ENCODE data around the gene AAR2.

The AAR2 gene

GRCh38 chr20:36218380-36219064 is 17.8 kb upstream of the AAR2 start:
- no peak for DNase-seq

DNA sequence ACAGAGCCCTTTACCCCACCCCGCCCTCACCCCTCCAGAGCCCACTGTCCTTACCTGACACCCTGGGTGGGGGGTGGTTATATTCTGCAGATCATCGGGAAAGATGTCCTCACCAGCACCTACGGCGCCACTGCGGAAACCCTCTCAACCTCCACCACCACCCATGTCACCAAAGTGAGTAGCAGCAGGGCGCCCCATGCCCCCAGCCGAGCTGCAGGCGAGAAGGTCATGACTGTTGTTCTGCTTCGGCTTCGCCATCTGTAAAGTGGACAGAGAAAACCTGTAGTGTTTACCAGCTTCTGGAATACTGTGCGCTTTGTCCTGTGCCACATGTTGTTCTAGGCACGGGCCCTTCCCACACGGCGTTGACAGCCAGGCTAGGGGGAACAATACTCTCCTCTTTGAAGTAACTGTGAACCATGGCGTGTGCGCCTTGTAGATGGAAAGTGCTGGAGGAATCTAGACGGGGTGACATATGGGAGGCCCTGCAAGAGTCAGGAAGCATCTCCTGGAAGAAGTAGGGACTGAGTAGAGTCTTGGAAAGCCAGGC is 16.5 kb upstream of the AAR2 start:
- no peak for DNase-seq

- DNase-seq, result no peak
These were observed 10.6 kb upstream of the AAR2 start for GRCh38 chr20:36225666-36226065.

DNA sequence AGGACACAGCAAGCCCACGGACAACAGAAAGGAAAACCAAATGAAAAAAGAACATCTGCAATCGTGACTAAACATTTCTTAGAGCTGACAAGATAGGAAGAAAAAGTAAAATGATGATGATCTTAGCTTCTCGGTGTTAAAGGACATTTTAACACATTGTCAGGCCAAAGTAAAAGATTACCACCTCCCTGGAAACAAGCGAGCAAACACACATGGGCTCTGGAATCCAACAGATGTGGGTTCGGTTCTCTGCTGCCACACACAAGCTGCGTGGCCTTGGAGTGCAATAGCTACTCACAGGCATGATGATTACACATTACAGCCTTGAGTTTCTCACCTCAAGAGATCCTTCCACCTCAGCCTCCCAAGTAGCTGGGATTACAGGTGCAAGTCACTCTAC is 7.5 kb upstream of the AAR2 start:
- DNase-seq, result no peak

DNA sequence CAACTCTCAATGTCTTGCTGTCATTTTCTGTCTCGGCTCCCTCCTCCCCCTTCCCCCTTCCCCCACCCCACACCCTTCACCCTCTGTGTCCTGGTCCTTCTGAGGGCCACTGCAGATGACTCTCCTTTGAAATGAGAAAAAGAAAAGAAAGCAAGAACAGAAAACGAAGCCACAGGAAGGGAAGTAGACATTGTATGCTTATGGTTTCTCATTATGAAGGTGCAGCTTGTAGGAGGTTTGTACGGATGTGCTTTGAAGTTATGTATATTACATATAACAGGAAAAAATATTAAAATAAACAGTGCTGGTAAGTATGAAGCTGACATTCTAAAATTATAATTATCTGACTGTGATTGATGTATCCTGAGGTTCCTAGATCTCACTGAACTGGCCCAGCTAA is 6.3 kb upstream of the AAR2 start:
- no peak for DNase-seq

- no peak for DNase-seq
These were observed 4.9 kb upstream of the AAR2 start for GRCh38 chr20:36231331-36231730.

GRCh38 chr20:36234771-36235320 is 1.4 kb upstream of the AAR2 start:
- no peak for DNase-seq

DNA sequence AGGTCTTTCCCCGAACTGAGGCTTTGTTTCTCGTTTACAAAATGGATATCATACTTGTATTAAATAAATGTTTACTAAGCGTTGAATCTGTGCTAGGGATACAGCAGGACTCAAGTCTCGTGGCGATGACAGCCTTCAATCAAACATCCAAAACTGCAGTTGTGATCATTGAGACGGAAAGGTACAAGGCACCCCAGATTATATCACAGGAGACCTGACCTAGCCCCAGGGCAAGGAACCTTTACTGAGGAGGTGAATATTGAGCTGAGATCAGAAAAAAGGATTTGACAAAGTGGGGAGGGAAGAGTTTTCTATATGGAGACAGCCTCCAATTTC is 476 bp downstream of the AAR2 start:
- DNase-seq, result no peak

DNA sequence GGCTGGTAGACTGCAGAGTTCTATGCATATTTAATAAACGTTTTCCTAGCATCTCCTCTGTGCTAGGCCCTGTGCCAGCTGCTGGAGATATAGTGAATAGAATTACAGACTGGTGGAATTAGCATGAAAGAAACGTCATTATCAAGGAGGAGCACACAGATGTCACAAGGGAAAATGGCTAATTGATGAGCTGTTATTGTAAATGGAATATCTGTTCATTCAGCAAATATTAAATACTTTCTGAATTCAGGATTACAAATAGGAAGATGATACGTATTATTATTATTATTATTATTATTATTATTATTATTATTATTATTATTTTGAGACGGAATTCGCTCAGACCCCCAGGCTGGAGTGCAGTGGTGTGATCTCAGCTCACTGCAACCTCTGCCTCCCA is 1.2 kb downstream of the AAR2 start:
- no peak for DNase-seq

DNA sequence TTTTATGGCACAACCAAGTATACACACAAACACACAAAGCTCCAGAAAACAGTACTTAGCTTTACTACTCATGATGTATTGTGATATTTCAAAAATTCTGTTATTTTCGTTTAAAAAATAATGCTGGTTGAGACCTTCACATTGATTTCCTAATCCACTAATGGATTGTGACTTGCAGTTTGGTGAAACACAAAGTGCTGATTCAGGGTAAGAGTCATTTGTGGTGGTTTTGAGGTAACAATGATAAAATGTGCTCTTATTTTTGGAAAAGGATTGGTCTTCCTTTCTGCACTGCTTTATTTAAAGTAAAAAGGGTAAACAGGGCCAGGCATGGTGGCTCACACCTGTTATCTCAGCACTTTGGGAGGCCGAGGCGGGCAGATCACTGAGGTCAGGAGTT is 1.9 kb downstream of the AAR2 start:
- DNase-seq, result no peak

DNA sequence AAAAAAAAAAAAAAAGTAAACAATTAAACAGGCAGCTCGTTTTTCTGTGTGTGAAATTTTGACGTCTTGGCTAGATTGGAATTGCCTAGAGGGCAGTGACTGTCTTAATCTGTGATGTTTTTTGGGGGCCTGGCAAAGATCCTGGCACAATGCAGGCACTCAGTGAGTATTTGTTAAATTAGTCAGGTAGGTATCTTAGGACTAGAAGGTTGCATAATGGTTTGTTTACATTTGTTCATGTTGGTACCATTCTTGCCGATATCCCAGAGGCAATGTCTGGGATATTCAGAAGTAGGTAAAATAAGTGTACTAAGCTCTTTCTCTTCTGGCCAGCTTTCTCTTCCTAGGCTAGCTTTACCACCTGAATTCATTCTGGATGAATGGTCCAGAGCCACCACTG is 2.5 kb downstream of the AAR2 start:
- DNase-seq, result no peak

GRCh38 chr20:36240076-36240475 is 3.8 kb downstream of the AAR2 start:
- no peak for DNase-seq

- no peak for DNase-seq
These were observed 5.4 kb downstream of the AAR2 start for GRCh38 chr20:36241678-36242077.

GRCh38 chr20:36243726-36244125 is 7.4 kb downstream of the AAR2 start:
- DNase-seq, result no peak

GRCh38 chr20:36246401-36246800 is 10.1 kb downstream of the AAR2 start:
- DNase-seq, result no peak

DNA sequence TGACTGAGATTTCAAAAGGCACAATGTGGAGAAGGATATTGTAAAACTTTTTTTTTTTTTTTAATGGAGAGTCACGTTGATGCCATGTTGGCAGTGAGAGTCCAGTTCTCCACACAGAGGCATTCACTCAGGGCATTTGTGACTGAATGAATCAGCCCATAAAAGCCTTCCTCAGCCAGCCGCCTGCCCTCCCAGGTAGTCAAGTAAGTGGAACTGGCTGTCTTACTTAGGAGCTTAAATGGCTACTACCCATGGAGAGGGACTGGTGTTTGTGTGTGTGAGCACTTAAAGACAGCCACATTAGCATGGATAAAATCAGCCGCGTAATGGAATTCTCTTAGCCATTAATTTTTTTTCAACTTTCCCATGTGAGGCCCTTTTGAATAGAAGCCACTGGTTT is 12.6 kb downstream of the AAR2 start:
- no peak for DNase-seq

DNA sequence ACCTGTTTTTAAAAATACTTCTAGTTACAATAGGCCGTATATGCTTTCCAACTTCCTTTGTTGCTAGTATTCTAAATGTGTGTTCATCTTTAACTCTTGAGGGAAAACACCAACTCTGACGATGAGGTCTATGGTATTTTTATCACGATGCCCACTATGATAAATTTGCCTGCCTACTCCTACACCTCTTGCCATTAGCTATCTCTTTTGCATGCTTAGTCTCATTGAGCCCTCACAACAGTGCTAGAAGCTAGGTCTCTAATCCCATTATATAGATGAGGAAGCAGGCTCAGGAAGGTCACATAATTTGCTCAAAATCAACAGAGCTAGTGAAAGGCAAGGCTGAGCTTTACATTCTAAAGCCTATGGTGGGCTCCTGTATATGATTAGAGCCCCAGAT is 13.2 kb downstream of the AAR2 start:
- DNase-seq, result no peak

GRCh38 chr20:36251426-36251825 is 15.1 kb downstream of the AAR2 start:
- no peak for DNase-seq

- DNase-seq, result no peak
These were observed 16.2 kb downstream of the AAR2 start for GRCh38 chr20:36252511-36252910.

- DNase-seq, result no peak
These were observed 16.8 kb downstream of the AAR2 start for GRCh38 chr20:36253036-36253435.

- no peak for DNase-seq
These were observed 17.8 kb downstream of the AAR2 start for GRCh38 chr20:36254076-36254475.

DNA sequence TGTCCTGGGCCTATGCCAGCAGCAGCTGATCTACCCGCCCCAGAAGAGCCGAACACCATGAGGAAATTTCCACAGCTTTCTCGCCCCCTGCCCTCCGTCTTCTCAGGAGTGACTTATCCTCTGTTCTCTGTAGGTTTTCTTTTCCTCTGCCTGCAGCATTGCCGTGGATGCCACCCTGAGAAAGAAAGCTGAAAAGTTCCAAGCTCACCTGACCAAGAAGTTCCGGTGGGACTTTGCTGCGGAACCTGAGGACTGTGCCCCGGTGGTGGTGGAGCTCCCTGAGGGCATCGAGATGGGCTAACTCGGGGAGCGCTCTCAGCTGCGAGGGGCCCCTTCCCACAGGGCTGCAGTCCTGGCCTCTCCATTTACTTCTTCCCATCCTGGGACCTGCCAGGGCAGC is 19.2 kb downstream of the AAR2 start:
- no peak for DNase-seq

DNA sequence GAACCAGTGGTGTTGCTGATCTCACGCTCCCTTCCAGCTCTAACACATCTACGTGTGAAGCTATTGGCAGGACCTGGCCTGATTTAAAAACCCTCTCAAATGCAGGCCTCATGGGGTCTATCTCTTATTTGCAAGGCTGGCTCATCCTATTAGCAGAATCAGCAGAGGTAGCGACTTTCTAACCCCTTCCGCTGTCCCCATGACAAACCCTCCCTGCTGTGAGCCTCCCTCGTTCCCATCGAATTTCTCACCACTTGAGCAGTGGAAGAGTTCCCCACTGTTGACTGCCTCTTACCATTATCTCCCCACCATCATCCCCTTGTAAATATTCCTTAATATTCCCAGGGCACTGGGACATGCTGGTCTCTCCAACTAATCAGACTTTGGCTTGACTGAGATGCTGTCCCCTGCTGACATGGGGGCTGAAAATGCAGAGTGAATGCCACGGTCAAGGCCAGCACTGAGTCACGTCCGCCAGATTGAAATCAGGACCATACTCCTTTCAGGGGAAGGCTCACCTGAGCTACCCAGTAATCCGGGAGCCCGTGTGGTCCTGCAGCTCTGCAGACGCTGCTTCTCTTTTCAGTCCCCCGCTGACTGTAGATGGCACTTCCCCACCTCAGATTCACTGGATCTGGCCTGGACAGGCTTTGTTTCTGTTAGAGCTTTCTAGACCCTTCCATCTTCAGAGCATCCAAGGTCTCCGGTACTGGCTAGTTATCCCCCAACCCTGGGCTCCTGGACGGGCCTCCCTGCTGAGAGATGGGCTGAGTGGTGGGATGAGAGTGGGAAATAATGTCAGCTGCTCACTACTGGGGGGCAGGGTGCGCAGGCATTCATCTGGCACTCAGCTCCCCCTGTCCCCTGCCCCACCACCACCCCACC is 23.1 kb downstream of the AAR2 start:
- DNase-seq, result no peak

DNA sequence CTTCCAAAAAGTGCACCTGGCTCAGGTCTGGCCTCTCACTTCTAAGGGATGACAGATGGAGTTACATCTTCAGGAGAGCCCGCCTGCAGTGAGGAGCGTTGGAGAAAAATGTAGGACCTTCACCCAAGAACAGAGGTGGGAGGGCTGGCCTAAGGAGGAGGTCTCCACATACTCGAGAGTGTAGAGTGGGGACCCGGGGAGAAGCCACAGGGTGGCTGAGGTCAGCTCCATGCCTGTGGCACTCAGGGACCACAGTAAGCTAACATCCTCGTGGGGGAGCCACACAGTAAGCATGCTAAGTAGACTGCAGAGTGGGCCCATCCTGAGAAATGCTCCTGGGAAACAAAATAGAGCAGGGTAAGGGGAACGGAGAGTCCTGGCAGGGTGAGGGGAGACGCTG is 24.0 kb downstream of the AAR2 start:
- no peak for DNase-seq
